Stimulated activated CD8-positive, alpha-beta memory T cell treated with anti-CD3 and anti-CD28 coated beads, Interleukin-2, amount 100 ng/mL, for 48 hours (primary cell): ENCODE results near the gene WDR49.

Source experiments
- DNase-seq, 2 donors: peaks; one replicate each; pipeline ENCODE4 v3.0.0-alpha.2; 2020; ENCODE audit warnings: low read depth in 2 of 2

The WDR49 gene

GRCh38 chr3:167653760-167654159 lies at the start of gene WDR49:
Gene WDR49, minus strand, starts transcription at chr3:167653942. Its CDS starts 517 bp downstream, at chr3:167653425.
- no peak for DNase-seq

GRCh38 chr3:167700926-167701325 lies 47.2 kb upstream of the WDR49 start:
- no peak for DNase-seq

GRCh38 chr3:167700046-167700445 lies 46.3 kb upstream of the WDR49 start:
- DNase-seq: no peak

- DNase-seq: no peak
Observed at GRCh38 chr3:167694121-167694520, 40.4 kb upstream of the WDR49 start.

- DNase-seq: no peak
Observed at GRCh38 chr3:167691366-167691765, 37.6 kb upstream of the WDR49 start.

GRCh38 chr3:167684388-167684993 lies 30.7 kb upstream of the WDR49 start:
- DNase-seq: no peak

- DNase-seq: no peak
Observed at GRCh38 chr3:167679526-167679925, 25.8 kb upstream of the WDR49 start.

GRCh38 chr3:167675848-167676247 lies 22.1 kb upstream of the WDR49 start:
- DNase-seq: no peak

GRCh38 chr3:167673221-167673620 lies 19.5 kb upstream of the WDR49 start:
- DNase-seq: no peak

- no peak for DNase-seq
Observed at GRCh38 chr3:167671878-167672427, 18.2 kb upstream of the WDR49 start.

- DNase-seq: no peak
Observed at GRCh38 chr3:167669699-167670098, 16.0 kb upstream of the WDR49 start.

- DNase-seq: no peak
Observed at GRCh38 chr3:167668651-167669050, 14.9 kb upstream of the WDR49 start.

- no peak for DNase-seq
Observed at GRCh38 chr3:167666563-167666962, 12.8 kb upstream of the WDR49 start.

GRCh38 chr3:167662919-167663400 lies 9.2 kb upstream of the WDR49 start:
- no peak for DNase-seq

- DNase-seq: no peak
Observed at GRCh38 chr3:167657684-167658225, 4.0 kb upstream of the WDR49 start.

- DNase-seq: no peak
Observed at GRCh38 chr3:167656821-167657220, 3.1 kb upstream of the WDR49 start.

- no peak for DNase-seq
Observed at GRCh38 chr3:167653155-167653554, 587 bp downstream of the WDR49 start.

GRCh38 chr3:167651826-167652225 lies 1.9 kb downstream of the WDR49 start:
- no peak for DNase-seq

GRCh38 chr3:167650459-167650858 lies 3.3 kb downstream of the WDR49 start:
- no peak for DNase-seq

- DNase-seq: no peak
Observed at GRCh38 chr3:167649746-167650145, 4.0 kb downstream of the WDR49 start.

GRCh38 chr3:167644611-167645010 lies 9.1 kb downstream of the WDR49 start:
- no peak for DNase-seq

- DNase-seq: no peak
Observed at GRCh38 chr3:167631471-167631870, 22.3 kb downstream of the WDR49 start.

GRCh38 chr3:167626490-167626889 lies 27.3 kb downstream of the WDR49 start:
- no peak for DNase-seq

- DNase-seq: no peak
Observed at GRCh38 chr3:167615030-167615429, 38.7 kb downstream of the WDR49 start.
